Stimulated activated CD4-positive, alpha-beta T cell treated with anti-CD3 and anti-CD28 coated beads, TNF-alpha, amount 100 ng/mL, for 48 hours (primary cell): ENCODE data around the gene P4HA1.

Experiments used
- DNase-seq, 3 donors: peaks; one replicate each; pipeline ENCODE4 v3.0.0-alpha.2; 2020; ENCODE audit warnings: low read depth in 3 of 3

Gene P4HA1

DNA sequence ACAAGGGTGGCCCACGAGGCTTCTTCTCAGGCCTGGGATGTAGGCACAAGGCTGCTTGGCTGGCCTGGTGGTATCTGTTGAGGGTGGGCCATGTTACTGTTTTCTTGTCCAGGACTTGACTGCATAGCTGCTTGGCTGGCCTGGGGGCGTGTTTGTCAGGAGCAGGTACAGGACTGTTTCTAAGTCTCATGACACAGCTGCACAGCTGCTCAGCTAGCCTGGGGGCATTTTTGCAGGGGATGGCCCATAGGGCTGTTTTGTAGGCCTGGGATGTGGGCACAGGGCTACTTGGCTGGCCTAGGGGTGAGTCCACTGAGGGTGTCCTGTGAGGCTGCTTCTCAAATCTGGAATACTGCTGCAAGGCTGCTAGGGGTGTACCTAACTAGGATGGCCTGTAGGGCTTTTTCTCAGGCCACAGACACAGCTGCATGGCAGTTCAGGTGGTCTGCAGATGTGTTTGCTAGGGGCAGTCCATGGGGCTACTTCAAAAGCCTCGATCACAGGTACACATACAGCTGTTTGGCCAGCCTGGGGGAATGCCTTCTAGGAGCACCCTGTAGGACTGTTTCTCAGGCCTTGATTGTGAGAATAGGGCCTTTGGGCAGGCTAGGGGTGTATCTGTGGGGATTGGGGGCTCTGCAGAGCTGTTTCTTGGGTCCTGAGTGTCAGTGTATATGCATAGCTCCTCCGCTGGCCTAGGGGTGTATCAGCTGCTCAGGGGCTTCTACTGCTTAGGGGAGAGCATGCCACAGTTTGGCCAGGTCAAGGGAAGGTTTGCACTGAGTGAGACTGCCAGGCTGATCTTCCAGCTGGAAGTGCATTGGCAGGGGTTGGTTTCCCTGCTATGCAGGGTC lies 115.4 kb downstream of the P4HA1 start:
- no peak for DNase-seq

DNA sequence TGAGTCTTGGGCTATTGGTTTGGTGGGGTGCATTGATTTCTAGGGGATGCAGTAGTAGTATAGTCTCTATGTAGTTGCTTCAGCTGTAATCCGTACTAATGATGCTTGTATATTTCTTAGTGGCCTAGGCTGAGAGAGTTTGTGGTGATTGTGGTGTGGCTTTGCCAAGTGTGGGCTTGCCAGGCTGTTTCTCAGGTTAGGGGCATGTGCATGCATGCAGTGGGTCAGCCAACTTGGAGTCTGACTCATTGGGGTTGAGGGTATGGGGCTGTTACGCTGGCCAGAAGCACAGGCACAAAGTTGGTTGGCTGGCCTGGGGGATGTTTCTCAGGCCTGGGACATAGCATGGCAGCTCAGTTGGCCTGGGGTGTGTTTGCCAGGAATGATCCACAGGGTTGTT lies 116.3 kb downstream of the P4HA1 start:
- no peak for DNase-seq

DNA sequence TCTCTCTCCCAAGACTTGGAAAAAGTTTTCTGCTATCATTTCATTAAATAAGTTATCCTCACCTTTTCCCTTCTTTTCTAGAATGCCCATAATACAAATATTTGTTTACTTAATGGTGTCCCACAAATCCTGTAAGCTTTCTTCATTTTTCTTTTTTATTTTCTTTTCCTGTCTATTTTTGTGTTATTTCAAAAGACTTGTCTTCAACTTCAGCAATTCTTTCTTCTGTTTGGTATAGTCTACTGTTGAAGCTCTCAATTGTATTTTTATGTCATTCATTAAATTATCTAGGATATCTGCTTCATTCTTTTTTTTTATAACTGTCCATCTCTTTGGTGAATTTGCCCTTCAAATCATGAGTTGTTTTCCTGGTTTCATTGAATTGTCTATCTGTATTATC lies 117.0 kb downstream of the P4HA1 start:
- no peak for DNase-seq

DNA sequence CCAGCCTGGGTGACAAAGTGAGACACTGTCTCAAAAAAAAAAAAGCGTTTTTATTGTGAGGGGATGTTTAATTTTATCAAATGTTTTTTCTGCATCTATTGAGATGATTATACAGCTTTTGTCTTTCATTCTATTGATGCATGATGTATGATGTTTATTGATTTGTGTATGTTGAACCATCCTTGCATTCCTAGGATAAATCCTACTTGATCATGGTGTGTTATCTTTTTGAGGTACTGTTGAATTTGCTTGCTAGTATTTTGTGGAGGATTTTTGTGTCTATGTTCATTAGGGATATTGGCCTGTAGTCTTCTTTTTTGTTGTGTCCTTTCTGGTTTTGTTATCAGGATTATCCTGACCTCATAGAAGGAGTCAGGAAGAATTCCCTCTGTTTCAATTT lies 119.8 kb downstream of the P4HA1 start:
- no peak for DNase-seq
